HG03103 (cell line): ENCODE data around the gene GIGYF2.
"Not testable (repeated sequence)": the region's sequence is repeated elsewhere in the genome, so short reads cannot be mapped to it uniquely, and the experiment has no call there.

Experiments used
- ATAC-seq: cut with Tn5 transposase; IDR thresholded peaks from one replicate; pipeline ENCODE4 v1.9.1; 2021; ENCODE audit warnings: low read depth; ENCODE audit not compliant: unreplicated experiment

GIGYF2 gene

DNA sequence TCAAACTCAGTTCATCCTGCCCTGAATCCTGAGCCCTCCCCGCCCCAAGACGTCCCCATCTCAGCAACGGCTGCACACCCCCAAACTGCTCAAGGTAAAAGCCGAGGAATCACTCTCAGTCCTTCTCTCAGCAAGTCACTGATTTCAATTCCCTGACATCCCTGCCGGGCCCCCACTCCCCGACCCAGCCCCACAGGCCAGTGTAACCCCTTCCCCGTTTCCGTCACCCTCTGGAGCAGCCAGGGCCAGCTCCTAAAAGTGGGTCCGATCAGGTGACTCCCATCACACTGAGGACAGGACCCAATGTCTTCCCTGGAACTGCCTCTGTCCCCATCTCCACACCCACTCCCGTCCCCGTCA lies 193.4 kb downstream of the GIGYF2 start:
- ATAC-seq: no peak

DNA sequence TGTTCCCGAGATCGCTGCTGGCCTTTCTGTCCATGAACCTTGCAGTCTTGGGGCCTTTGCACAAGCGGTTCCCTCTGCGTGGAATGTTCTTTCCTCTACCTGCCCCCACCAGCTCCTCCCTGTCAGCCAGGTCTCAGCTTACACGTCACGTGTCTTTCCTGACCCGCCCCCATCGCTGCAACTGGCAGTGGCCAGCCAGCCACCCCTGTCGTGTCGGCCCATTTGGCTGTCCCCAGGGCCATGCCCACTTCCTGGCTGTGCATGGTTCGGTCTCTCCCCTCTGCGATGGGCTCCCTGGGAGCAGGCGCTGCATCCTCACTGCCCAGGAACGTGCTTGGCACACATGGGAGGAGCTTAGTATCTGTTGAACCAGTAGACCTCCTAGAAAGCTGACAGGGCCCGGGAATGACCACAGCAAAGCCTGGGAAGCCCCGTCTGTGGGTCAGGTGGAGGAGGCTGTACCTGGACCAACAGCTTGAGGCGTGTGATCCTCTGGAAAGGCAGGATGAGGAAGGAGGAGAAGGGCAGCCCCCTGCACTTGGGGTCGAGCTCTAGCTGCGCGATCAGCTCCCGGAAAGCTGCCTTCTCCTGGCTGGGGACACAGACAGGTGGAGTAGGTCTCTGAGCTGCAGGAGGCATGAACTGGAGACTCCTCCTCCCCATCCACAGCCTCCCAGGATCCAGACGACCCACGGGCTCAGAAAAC lies 193.9 kb downstream of the GIGYF2 start:
- no peak for ATAC-seq

DNA sequence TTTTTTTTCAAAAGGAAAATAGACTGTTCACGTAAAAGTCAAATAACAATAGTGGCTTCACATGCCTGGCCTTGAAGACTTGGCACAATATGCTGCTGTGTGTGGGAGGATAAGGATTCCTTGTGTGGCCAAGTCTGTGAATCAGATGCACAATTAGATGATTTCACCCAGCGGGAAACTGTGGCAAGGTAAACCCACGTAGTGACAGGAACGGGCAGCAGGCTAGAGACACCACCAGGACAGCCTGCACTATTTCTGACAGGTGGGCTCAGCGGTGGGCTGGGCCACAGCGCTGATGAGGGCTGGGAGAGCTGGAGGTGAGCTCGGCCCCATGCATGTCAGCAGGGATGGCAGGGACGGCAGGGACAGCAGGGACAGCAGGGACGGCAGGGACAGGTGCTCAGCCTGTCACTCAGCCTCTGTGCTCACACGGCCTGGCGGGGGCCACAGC lies 194.5 kb downstream of the GIGYF2 start:
- no peak for ATAC-seq

DNA sequence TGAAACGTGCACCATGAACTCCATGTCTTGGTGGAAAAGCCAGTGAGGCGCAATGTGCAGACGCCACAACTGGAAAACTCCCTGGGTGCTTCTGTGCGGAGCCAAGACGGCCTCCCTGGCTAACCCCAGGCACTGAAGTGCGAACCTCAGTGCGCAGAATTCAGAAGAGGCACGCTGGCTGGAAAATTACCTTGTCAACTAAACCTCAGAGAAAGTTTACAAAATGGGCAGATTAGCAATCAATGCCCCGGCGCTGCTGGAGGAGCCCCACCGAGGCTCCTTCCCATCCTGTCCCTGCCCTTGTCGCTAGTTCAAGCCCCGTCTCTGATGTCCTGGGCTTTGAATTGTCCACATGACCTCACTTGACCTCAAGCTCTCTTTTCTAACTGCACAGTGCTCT lies 195.1 kb downstream of the GIGYF2 start:
- no peak for ATAC-seq

DNA sequence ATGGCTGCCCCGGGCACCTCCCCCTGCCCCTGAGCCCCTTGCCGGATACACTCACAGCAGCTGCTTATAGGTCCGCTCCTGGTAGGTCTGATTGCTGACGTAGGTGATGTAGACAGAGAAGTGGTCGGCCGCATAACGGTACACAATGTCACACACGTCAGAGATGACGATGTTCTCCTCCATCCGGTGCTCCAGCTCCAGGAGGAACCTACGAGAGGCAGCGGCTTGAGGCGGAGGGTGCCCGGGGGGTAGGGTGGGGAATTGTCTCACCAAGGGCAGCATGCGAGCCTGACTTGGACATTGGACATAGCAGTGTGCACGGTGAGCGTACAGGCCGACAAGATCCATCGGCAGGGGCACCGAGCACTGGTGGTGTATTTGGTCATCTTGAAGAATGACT lies 195.7 kb downstream of the GIGYF2 start:
- ATAC-seq: no peak

DNA sequence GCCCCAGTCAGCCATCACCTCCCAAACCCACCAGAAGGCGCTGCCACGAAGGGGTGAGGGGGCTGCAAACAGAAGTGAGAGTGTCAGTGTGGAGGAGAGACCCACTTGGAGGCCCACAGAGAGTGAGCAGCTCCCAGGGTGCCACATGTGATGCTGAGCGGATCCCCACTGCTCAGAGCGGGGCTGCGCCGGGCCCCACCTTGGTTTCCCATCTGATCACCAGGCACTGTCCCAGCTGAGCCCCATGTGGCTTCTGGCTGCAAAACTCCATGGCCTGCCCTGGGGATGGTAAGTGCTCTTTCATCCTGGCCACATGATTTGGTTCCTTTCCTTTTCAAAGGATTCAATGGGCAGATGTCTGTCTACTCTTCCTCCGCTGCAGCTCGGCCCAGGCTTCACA lies 196.7 kb downstream of the GIGYF2 start:
- ATAC-seq: no peak

DNA sequence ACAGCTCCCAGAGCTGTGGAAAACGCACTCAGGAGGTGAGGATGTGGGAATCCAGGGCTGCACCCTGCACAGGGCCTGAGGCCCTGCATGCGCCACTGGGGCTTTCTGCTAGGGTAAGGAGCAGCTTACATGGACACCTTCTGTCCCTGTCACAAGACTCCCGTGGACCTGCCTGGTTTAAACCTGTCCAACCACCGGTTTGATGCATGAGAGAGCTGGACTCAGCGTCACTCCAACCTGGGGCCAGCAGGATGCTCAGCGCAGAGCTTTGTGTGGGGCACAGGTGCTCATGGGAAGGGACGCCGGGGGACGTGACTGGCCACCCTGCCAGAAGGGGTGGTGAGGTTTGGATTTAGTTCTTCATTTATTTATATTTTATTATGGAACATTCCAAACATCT lies 197.1 kb downstream of the GIGYF2 start:
- ATAC-seq: no peak

DNA sequence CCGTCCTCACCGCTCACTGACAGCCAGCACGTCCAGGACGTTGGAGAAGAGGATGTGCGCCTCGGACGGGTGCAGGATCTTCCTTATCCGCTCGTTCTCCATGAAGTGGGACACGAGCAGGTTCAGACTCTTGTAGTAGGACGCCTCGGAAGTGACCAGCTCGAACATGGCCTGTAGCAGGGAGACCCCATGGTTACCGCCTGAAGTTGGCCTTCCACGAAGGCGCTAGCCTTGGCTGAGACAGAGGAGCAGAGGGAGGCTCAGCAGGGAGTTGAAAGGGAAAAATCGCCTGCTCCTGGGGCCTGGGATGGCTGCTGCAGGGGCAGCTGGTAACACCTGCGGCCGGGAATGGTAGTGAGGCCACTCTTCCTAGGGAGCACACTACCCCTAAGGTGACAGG lies 197.6 kb downstream of the GIGYF2 start:
- ATAC-seq: no peak

DNA sequence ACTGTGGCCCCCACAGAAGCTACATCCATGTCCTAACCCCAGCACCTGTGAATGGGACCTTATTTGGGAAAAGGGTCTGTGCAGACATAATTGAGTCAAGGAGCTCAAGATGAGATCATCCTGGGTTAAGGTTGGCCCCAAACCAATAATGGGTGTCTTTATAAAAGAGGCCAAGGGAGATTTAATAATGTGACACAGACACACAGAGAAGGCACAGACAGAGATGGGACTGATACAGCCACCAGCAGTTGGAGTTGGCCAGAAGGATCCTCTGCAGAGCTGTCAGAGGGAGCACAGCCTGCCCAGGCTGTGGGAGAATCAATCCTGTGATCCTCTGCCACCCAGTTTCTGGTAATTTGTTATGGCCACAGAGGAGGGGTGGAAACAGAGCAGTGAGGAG lies 199.0 kb downstream of the GIGYF2 start:
- no peak for ATAC-seq

DNA sequence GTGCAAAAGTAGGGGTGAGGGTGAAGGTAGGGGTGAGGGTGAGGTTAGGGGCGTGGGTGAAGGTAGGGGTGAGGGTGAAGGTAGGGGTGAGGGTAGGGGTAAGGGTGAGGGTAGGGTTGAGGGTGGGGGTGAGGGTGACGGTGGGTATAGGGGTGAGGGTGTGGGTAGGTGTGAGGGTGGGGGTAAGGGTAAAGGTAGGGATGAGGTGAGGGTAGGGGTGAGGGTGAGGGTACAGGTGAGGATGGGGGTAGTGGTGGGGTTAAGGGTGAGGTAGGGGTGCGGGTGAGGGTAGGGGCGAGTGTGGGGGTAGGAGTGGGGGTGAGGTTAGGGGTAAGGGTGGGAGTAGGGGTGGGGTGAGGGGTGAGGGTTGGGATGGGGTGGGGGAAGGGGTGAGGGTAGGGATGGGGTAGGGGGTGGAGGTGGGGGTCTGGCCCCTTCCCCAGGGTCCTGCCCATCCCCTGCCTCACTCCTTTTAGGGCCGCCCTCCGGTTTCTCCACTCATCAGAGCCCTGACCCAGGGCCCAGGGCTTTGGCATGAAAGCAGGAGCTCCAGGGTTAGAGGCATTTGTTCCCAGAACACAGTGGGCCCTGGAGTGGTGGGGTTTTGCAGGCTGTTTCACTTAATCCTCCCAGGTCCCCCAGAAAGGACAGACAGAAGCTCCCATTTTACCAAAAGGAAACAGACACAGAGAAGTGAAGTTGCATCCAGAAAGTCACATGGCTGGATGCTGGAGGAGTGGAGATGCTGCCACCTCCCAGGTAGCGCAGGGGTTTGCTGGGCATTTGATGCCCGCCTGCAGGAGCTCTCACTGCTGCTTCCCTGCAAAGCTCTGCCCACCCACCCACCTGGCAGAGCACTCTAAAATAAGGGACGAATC lies 199.8 kb downstream of the GIGYF2 start:
- no peak for ATAC-seq

DNA sequence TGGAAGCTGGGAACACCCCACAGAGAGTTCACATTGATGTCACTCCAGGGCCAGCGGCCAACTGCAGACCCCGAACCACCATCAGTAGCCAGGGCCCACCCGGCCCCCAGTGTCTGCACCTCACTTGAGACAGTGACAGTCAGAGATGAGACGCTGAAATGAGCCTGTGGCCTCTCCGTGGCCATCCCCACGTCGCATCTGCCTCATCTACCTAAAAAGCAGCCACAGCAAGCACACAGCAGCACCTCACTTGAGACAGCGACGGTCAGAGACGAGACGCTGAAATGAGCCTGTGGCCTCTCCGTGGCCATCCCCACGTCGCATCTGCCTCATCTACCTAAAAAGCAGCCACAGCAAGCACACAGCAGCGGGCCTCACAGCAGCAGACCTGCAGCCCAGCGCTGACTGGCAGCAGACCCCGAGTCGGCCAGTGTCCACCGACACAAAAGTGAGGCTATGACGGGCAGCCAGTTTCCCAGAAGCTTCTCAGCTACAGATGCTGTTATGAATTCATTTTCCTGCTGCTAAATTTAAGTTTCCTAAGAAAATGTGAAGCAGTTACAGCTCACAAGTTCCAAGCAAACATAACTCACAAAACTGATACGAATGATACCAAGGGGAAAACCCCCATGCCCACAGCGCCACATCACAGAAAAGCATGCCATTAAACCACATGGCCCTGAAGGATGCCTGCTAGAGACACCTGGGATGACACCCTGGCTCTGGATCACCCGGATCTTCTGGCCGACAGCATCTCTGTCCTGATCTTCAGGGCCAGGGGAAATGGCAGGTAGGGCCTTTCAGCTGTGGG lies 200.7 kb downstream of the GIGYF2 start:
- ATAC-seq: no peak

DNA sequence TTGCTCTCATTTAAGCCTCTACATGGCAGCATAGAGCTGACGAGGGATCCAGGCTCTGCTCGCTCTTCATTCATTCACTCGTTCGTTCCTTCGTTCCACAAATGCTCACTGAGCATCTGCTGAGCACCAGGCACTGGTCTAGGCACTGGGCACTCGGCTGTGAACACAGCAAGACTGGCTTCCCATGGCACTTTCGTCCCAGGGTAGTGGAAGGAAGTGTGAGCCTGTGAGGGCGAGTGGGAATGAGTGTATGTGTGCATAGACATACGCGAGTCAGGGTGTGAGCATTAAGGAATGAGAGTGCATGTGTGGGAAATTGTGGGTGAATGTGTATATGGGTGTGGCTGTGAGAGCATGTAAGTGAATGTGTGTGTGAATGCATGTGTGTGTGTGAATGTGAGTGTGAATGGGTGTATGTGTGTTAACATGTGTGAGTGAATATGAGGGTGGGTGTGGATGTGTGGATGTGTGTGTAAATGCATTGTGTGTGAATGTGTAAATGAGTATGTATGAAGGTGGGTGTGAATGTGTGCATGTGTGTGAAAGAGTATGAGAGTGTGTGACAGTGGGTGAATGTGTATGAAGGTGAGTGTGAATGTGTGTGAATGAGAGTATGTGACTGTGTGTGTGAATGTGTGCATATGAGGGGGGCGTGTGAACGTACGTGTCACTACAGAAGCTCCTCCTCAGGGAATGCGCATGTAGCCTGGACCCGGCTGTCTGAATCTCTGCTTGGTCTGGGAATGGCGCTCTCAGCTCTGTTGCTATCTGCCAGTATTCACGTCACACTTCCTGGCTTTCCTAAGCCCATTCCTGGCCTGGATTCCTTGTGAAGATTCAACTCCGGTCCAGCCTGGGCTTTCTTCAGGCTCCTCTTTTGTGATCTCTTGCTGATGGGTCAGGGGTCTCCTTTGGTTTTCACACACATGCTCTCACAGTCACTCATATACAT lies 201.7 kb downstream of the GIGYF2 start:
- no peak for ATAC-seq

DNA sequence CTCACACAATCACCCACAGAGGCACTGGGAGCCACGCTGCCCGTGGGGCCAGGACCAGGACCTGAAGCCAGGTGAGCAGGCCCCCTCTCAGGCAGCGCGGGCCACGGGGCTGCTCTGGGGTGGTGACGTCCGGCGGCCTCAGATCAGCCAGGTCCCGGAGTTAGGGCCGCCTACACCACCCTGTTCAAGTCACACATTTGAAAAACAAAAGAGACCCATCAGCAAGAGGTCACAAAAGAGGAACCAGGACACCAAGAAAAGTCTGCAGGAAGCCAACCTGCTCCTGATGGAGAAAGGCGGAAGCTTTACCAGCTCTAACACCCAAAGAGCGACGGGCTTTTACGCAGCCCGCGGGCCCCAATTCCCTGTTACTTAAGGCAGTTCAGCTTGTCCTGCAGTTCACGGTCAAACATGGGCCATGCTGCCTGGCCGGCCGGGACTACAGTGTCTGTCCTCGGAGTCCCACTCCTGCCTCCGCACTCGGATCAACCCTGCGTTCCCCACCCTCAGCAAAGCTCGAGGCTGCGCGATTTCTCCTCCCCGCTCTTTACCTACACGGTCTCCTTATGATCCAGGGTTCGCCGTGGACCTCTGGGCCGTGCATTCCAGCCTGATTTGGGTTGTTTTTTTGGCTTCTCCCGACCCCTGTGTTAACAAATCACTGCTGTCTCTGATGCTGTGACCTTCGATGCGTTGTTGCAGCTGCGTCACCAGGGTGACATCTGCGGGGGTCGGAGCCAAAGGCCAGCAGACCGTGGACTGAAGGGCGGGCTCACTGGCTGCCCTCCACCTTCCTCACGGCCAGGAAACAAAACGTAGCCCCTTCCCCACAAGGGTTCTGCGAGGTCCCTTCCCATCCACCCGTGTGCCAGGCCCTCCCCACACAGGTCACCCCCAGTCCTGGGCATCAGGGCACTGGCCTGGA lies 203.9 kb downstream of the GIGYF2 start:
- ATAC-seq: no peak

DNA sequence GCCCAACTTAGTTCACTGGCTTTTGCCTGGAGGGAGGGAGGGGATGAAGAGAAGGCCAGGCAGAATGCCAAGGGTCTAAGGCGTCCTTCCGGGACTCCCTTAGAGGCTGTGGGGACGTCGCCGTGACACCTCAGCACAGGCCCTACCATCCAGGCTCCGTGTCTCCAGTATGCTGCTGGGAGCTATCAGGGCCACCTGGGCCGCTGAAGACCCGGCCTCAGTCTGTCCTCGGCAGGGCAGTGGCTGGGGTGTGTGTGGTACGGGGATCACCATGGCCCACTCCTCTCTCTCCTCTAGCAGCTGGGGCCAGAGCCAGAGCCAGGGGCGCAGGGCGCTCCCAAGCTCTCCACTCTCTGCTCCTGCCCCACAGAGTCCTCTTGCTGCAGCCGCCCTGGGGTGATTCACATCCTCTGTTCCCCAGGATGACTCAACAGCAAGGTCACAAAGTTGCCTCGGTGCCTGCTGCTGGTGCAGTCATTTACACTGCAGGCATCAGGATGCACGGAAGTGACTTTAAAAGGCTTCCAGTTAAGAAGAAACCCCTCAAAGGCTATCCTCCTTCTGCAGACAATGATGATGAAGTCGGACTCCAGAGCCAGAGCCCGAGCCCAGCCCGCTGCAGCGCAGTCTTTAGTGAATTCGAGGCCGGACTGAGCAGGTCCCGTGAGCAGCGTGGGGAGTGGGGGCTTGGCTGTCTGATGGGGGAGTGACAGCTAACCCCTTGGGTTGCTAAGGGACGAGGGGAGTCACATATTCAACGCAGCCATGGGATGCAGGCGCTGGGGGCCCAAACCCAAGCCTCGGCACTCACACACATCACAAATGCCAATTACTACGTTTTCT lies 204.8 kb downstream of the GIGYF2 start:
- ATAC-seq: no peak

DNA sequence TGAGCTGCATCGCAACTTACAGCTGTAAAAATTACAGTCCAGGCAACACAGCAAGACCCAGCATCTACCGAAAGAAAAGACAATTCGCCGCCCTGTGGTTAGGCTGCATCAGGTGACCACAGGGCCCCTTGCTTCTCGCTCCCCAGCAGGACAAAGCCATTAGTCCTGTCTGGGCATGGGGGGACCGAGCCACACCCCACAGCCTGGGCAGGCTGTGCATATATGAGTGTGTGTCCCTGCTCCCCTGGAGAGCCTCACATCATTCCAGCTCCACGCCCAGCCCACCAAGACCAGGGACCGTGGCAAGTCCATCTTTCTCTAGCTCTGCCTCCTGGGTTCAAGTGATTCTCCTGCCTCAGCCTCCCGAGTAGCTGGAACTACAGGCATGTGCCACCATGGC lies 206.9 kb downstream of the GIGYF2 start:
- no peak for ATAC-seq

DNA sequence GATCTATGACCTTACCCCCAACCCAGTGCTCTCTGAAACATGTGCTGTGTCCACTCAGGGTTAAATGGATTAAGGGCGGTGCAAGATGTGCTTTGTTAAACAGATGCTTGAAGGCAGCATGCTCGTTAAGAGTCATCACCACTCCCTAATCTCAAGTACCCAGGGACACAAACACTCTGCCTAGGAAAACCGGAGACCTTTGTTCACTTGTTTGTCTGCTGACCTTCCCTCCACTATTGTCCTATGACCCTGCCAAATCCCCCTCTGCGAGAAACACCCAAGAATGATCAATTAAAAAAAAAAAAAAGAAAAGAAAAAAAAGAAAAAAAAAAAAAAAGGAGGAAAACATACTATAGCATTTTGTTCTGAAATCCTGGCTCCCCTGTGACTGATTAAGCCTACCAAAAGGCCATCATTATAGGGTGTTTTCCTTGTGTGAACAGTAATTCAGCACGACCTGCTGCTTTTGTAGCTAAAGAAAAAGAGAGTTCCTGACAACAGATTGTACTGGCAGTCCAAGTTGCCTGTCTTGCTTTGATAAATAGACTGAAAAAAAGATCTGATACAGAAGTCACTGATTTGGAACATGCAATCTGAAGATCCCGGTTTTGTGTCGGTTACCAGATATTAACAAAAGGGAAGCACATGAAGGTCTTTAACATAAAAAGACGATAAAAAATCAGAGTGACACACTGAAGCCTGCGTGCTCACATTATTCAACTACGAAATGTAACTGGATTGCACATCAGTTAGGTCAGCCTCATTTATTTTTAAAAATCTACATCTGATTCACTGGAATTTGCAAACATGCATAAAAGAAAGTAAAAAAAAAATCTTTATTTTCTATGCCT lies 210.0 kb downstream of the GIGYF2 start:
- ATAC-seq: not testable (repeated sequence)

DNA sequence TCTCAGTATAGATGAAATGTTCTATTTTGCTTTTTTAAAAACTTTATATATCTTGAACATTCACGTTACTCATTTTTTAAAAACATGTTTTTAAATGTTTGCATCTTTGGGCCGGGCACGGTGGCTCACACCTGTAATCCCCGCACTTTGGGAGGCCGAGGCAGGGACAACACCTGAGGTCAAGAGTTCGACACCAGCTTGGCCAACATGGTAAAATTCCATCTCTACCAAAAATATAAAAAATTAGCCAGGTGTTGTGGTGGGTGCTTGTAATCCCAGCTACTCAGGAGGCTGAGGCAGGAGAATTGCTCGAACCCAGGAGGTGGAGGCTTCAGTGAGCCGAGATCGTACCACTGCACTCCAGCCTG lies 210.6 kb downstream of the GIGYF2 start:
- ATAC-seq: not testable (repeated sequence)
